ENCODE measurements around the gene AGAP2.
"Not testable (repeated sequence)": the region's sequence is repeated elsewhere in the genome, so short reads cannot be mapped to it uniquely, and the experiment has no call there.

Gene AGAP2

GRCh38 chr12:57688931-57689330, 49.6 kb downstream of the AGAP2 start:
- DNase-seq: no peak

- DNase-seq: no peak
Measured at GRCh38 chr12:57687862-57688261, 50.7 kb downstream of the AGAP2 start.

- DNase-seq: no peak
Measured at GRCh38 chr12:57679697-57680096, 58.8 kb downstream of the AGAP2 start.

GRCh38 chr12:57677947-57678346, 60.6 kb downstream of the AGAP2 start:
- DNase-seq: not testable (repeated sequence)

- DNase-seq: no peak
Measured at GRCh38 chr12:57674691-57675090, 63.9 kb downstream of the AGAP2 start.

All from NCI-H2171 (cell line).